D721Med (cell line): ENCODE measurements around the gene HSPB2.
A peak's percentile ranks its signal among the peaks of the same experiment; 100 is the strongest.

Experiments
- DNase-seq: peaks from one replicate; pipeline ENCODE4 v3.0.0; 2011; ENCODE audit warnings: low spot score; ENCODE audit not compliant: insufficient read length
- FAIRE-seq: peaks from 2 replicates; lab custom pipeline; 2011; peaks lifted over from hg19 to GRCh38; lab: Jason Lieb, UNC
- TF ChIP-seq, protein P1 (sequence below): IDR thresholded peaks from 2 replicates; pipeline ENCODE4 v1.5.1; 2012; ENCODE audit warnings: mild to moderate bottlenecking, control low read depth; ENCODE audit not compliant: insufficient read depth; ENCODE audit errors: missing control alignments

HSPB2 gene

DNA sequence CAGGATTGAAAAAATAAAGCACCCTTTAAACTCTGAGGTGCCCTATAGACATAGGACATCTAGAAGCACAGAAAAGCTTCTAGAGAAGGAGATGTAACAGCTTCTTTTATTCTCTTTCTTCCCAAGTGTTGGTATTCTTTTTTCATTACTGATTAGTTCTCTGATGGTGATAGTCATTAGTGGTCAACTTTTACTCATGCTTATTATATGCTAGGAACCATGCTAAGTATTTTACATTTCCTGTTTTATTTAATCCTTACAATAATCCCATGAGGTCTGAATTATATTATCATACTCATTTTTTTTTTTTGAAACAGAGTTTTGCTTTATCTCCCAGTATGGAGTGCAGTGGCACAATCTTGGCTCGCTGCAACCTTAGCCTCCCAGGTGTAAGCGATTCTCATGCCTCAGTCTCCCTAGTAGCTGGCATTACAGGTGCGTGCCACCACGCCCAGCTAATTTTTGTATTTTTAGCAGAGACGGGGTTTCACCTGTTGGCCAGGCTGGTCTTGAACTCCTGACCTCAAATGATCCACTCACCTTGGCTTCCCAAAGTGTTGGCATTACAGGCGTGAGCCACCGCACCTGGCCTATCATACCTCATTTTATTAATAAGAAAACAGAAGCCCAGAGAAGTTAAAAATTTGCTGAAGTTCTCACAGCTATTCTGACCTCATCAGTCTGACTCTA, 9.2 kb downstream of the HSPB2 start:
- FAIRE-seq = no peak

DNA sequence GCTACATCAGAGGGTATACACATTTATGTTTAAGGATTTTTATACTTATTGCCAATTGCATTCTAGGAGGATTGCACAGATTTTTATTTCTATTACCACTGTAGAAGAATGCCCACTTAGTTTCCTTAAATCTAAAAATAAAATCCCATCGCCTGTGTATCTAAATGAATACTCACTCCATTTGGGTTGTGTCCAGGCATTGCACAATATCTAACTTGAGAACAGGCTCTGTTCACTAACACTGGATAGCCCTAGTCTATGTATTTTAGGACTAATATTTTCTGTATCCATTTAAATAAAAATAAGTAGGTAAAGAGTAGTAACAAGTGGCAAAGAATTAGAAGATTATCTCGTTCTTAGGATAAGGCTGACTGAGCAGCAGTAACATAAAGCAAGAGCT, 10.3 kb downstream of the HSPB2 start:
- FAIRE-seq (no peak), DNase-seq (no peak)
- TF ChIP-seq, protein P1, sequence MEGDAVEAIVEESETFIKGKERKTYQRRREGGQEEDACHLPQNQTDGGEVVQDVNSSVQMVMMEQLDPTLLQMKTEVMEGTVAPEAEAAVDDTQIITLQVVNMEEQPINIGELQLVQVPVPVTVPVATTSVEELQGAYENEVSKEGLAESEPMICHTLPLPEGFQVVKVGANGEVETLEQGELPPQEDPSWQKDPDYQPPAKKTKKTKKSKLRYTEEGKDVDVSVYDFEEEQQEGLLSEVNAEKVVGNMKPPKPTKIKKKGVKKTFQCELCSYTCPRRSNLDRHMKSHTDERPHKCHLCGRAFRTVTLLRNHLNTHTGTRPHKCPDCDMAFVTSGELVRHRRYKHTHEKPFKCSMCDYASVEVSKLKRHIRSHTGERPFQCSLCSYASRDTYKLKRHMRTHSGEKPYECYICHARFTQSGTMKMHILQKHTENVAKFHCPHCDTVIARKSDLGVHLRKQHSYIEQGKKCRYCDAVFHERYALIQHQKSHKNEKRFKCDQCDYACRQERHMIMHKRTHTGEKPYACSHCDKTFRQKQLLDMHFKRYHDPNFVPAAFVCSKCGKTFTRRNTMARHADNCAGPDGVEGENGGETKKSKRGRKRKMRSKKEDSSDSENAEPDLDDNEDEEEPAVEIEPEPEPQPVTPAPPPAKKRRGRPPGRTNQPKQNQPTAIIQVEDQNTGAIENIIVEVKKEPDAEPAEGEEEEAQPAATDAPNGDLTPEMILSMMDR = no peak

More for the DNA sequence above, 9.2 kb downstream of the HSPB2 start:
- DNase-seq = no peak
- TF ChIP-seq, protein P1 = no peak

DNA sequence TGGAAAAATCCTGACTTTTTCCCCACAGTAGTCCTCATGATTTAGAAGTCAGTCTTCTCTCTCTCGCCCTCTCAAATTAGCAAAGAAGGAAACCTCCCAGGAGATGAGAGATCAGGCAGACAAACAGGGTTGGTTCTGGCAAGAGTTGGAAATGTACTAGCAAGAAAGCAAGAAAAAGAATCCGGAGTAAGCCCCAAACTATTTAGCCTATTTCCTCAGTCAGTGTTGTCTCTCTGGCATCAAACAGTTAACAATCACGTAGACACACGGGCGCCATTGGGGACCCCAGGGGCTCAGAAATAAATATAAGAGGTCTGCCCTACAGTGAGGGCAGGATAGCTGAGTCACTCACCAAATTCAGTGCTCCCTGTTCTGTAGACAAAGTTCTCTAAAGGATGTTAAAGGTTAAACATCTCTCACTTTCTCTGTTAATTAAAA, 10.8 kb downstream of the HSPB2 start:
- no peak for FAIRE-seq
- DNase-seq = no peak
- TF ChIP-seq, protein P1 = no peak

DNA sequence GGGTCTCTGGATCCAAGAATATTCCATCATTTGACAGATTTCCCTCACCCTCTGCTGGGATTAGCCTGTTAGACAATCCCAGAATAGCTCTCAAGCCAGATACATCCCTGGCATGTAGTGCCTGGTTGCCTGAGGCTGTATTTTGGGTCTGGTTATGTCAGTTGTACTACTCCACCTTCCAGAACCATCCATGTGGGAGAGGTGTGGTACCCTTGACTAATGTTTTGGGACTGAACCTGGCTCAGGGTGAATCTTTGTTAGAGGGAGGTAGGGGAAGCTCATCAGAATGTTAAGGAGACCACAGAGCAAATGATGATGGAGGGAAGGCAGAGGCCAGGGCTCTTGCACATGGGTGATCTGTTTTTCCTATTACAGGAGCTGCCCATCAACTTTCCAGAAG, 11.4 kb downstream of the HSPB2 start:
- no peak for FAIRE-seq
- no peak for DNase-seq
- TF ChIP-seq, protein P1 = no peak

DNA sequence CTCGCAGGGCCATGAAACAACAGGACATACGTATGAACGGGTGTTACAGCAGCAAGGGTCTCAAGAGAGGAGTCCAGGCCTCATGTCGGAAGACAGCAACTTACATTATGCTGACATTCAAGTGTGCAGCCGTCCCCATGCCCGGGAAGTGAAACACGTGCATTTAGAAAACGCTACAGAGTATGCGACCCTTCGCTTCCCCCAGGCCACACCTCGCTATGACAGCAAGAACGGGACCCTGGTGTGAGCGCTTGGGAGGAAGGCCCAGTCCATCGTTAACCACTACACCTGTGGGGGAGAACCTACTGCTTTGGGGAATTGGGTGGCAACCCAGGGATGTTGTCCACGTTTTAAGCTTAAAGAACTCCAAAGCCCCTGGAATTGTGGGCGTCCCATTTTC, 13.4 kb downstream of the HSPB2 start:
- DNase-seq = no peak
- no peak for FAIRE-seq
- TF ChIP-seq, protein P1 = no peak

DNA sequence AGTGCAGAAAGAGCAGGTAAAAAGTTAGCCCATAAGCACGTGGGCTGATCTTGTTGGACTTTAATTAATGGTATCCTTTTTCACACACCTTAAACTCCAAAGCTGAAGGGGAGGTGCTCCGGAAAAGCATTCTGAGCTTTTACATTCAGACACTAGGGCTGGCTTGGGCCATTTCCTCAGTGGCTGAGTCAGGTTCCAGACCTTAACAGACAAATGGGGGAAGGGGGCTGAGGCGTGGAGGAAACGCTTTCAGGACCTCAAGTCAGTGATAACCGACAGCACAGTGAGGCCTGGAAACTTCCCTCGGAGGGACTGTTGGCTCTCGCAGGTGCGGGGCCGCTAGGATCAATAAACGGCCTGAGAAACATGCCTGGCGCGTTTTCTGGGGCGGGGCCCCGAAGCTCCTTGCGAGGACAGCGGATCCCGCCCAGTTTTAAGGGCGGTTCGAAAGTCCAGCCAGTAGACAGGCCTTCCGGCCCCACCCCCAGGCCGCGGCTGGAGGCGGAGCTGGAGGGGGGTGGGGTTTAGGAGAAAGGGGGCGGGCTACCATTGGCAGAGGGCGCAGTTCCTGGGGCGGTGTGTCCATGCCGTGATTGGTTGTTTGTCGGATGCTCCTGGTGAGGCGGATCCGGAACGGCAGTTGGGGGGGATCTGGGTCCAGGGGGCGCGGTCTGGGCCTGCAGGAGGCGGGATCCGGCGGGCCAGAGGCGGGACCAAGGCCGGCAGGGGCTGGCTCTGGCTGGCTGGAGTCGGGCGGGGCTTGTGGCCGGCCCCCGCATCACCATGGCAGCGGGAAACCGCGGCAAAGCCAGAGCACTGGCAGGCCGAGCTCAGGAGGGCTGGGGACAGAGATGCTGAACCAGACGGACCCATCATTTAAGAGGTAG, 14.2 kb downstream of the HSPB2 start:
- TF ChIP-seq, protein P1 = no peak
- no peak for FAIRE-seq
- peak; percentile 84 for DNase-seq
